Nephron (organoid): ENCODE data around the gene PML.

Experiments used
- H3K27ac Mint-ChIP-seq, 3 experiments: 2 replicates each; pipeline ENCODE4 v1.8.0; 2020; ENCODE audit warnings: mixed read lengths in 3 of 3, mild to moderate bottlenecking in 2 of 3, moderate library complexity in 1 of 3
- H3K27me3 Mint-ChIP-seq: 2 replicates; pipeline ENCODE4 v1.8.0; 2021; ENCODE audit warnings: low read depth, mild to moderate bottlenecking, moderate library complexity, mixed read lengths
- H3K36me3 Mint-ChIP-seq: 2 replicates; pipeline ENCODE4 v1.8.0; 2020; ENCODE audit warnings: low read depth, mixed read lengths
- H3K4me1 Mint-ChIP-seq: 2 replicates; pipeline ENCODE4 v1.8.0; 2020; ENCODE audit warnings: mixed read lengths
- H3K4me3 Mint-ChIP-seq, 3 experiments: 2 replicates each; pipeline ENCODE4 v1.8.0; 2020; ENCODE audit warnings: mild to moderate bottlenecking in 3 of 3, mixed read lengths in 3 of 3, moderate library complexity in 2 of 3
- H3K9me3 Mint-ChIP-seq: 2 replicates; pipeline ENCODE4 v1.8.0; 2020; ENCODE audit warnings: mixed read lengths
- TF ChIP-seq, protein P1 (sequence below), 3 experiments: fragments of 200-600 bp; sonication (generic); IDR thresholded peaks; one replicate each; pipeline ENCODE4 v1.5.0; 2021; ENCODE audit warnings: antibody characterized with exemption in 3 of 3; ENCODE audit not compliant: unreplicated experiment in 3 of 3

The PML gene, protein sequence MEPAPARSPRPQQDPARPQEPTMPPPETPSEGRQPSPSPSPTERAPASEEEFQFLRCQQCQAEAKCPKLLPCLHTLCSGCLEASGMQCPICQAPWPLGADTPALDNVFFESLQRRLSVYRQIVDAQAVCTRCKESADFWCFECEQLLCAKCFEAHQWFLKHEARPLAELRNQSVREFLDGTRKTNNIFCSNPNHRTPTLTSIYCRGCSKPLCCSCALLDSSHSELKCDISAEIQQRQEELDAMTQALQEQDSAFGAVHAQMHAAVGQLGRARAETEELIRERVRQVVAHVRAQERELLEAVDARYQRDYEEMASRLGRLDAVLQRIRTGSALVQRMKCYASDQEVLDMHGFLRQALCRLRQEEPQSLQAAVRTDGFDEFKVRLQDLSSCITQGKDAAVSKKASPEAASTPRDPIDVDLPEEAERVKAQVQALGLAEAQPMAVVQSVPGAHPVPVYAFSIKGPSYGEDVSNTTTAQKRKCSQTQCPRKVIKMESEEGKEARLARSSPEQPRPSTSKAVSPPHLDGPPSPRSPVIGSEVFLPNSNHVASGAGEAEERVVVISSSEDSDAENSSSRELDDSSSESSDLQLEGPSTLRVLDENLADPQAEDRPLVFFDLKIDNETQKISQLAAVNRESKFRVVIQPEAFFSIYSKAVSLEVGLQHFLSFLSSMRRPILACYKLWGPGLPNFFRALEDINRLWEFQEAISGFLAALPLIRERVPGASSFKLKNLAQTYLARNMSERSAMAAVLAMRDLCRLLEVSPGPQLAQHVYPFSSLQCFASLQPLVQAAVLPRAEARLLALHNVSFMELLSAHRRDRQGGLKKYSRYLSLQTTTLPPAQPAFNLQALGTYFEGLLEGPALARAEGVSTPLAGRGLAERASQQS

DNA sequence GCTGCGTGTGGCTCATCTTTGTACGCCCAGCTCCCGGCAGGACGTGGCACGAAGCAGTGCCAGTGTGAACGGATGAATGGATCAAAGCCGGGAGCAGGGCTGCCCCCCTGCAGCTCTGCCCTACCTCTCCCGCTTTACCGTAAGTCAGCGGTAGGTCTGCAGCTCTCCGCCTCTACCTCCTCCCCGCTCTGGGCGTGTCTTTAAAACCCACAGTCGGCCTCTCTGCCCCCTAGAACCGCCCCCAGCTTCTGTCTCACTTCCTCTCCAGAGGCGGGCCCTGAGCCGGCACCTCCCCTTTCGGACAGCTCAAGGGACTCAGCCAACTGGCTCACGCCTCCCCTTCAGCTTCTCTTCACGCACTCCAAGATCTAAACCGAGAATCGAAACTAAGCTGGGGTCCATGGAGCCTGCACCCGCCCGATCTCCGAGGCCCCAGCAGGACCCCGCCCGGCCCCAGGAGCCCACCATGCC lies at the start of gene PML:
Gene PML (plus strand): TSS at position 304 of the 471 bp plus-strand sequence. CDS start 97 bp downstream, at position 401.
- Mint-ChIP-seq H3K27ac (peak within 1 kb of the TSS; percentile 81 to 96 (median 94)), H3K4me1 (peaks cover 48% of the 10 kb centered on the region), H3K4me3 (peak within 1 kb of the TSS; percentile 91 to 97 (median 92)), H3K27me3 (no peaks in the 10 kb centered on the region), H3K9me3 (no peaks in the 10 kb centered on the region), H3K36me3 (peaks cover 5% of the 10 kb centered on the region)
- TF ChIP-seq, protein P1, sequence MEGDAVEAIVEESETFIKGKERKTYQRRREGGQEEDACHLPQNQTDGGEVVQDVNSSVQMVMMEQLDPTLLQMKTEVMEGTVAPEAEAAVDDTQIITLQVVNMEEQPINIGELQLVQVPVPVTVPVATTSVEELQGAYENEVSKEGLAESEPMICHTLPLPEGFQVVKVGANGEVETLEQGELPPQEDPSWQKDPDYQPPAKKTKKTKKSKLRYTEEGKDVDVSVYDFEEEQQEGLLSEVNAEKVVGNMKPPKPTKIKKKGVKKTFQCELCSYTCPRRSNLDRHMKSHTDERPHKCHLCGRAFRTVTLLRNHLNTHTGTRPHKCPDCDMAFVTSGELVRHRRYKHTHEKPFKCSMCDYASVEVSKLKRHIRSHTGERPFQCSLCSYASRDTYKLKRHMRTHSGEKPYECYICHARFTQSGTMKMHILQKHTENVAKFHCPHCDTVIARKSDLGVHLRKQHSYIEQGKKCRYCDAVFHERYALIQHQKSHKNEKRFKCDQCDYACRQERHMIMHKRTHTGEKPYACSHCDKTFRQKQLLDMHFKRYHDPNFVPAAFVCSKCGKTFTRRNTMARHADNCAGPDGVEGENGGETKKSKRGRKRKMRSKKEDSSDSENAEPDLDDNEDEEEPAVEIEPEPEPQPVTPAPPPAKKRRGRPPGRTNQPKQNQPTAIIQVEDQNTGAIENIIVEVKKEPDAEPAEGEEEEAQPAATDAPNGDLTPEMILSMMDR (IDR thresholded peaks at IDR 0.05; ENCODE audit: unreplicated experiment in 3 of 3) = no peak

DNA sequence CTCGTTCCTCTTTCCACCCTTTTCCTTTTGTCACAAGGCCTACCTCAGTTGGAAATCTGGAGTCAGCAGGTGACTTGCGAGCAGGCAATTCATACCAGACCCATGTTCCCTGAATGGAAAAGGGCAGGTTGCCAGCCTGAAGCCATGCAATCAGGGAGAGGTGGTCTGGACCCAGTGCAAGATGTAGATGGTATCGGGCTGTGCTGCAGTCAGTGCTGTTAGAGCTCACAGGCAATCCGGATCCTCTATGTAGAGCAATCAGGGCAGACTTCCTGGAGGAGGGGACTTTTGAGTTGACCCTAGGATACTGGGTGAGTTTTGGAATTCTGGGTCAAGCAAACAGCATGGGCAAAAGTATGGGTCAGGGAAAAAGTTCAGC lies 49.4 kb upstream of the PML start:
- TF ChIP-seq, protein P1 (IDR thresholded peaks at IDR 0.05; ENCODE audit: unreplicated experiment in 3 of 3) = no peak
- no peaks in the 10 kb centered on the region for H3K9me3 Mint-ChIP-seq

DNA sequence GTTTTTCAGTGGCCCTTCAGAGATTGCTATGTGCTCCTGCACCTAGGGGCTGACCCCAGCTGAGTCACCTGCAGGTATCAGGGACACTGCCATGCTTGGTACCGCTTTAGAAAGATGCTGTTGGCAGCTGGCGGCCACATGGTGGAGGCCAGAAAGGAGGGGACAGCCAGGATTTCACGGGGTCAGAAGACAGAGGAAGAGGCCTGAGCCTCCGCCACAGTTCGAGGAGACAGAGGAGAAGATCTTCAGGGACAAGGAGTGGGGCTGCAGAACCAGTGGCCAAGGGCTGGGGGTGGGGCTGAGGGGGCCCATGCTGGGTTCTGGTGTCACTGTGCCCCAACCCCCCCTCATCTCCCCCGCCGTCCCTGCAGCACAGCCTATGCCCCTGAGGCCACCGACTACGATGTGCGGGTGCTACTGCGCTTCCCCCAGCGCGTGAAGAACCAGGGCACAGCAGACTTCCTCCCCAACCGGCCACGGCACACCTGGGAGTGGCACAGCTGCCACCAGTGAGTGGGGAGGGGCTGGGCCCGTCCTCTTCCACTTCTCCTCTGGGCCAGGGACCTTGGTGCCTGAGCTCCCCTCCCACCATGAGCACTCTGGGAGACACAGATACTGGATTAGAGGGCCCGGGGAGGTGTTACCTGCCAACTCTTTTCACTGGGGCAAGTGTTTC lies 48.3 kb upstream of the PML start:
- TF ChIP-seq, protein P1 (IDR thresholded peaks at IDR 0.05; ENCODE audit: unreplicated experiment in 3 of 3) = no peak
- H3K27me3 Mint-ChIP-seq = peaks cover 3% of the 10 kb centered on the region
- peaks cover 51% of the 10 kb centered on the region for H3K4me1 Mint-ChIP-seq
- no peaks in the 10 kb centered on the region for H3K9me3 Mint-ChIP-seq
- H3K36me3 Mint-ChIP-seq = peaks cover 24% of the 10 kb centered on the region
- H3K27ac Mint-ChIP-seq = peak overlapping the region in 2 of 3 experiments; percentile 55 to 68
- H3K4me3 Mint-ChIP-seq = no peak overlapping the region

More for the DNA sequence above, 49.4 kb upstream of the PML start:
- H3K27ac Mint-ChIP-seq = peak overlapping the region; percentile 67 to 96 (median 92)
- H3K36me3 Mint-ChIP-seq = peaks cover 22% of the 10 kb centered on the region
- H3K4me1 Mint-ChIP-seq = peaks cover 49% of the 10 kb centered on the region
- no peak overlapping the region for H3K4me3 Mint-ChIP-seq
- peaks cover 3% of the 10 kb centered on the region for H3K27me3 Mint-ChIP-seq

DNA sequence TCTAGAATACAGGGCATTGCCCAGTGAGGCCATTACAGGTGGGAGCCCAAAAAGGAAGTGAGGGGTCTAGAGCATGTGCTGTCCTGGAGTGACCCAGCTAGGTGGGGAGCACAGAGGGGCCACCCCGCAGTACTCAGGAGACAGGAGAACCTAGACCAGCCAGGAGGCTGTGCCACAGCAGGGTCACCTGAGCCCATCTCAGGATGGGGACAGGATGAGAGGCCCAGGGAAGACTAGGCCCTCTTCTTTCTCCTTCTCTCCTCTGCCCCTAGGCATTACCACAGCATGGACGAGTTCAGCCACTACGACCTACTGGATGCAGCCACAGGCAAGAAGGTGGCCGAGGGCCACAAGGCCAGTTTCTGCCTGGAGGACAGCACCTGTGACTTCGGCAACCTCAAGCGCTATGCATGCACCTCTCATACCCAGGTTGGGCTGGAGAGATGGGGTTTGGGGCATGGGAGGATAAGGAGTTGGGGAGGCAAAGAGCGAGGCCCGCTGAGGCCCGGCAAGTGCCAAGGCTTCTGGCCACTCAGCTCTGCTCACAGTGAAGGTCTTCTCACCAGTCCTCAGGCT lies 47.6 kb upstream of the PML start:
- TF ChIP-seq, protein P1 (IDR thresholded peaks at IDR 0.05; ENCODE audit: unreplicated experiment in 3 of 3) = no peak
- H3K27me3 Mint-ChIP-seq = peaks cover 3% of the 10 kb centered on the region
- peak overlapping the region in 2 of 3 experiments; percentile 20 to 55 for H3K27ac Mint-ChIP-seq
- H3K9me3 Mint-ChIP-seq = no peaks in the 10 kb centered on the region
- no peak overlapping the region for H3K4me3 Mint-ChIP-seq
- peaks cover 49% of the 10 kb centered on the region for H3K4me1 Mint-ChIP-seq
- peaks cover 26% of the 10 kb centered on the region for H3K36me3 Mint-ChIP-seq

DNA sequence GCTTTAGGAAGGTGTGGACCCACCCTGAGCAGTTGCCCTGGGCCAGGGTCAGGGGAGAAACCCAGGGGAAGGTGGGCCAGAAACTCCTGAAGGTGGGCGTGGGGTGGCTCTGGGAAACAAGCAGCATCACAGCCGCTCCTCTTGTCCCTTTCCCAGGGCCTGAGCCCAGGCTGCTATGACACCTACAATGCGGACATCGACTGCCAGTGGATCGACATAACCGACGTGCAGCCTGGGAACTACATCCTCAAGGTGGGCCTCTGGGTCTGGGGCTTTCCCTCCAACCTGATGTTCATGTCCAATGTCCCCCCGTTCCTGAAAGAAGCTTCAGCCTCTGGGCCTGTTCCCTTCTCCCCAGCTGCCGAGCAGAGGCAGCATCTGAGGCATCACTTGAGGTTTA lies 46.9 kb upstream of the PML start:
- peaks cover 50% of the 10 kb centered on the region for H3K4me1 Mint-ChIP-seq
- H3K27ac Mint-ChIP-seq = peak overlapping the region in 2 of 3 experiments; percentile 28 to 31
- no peak overlapping the region for H3K4me3 Mint-ChIP-seq
- H3K9me3 Mint-ChIP-seq = no peaks in the 10 kb centered on the region
- TF ChIP-seq, protein P1 (IDR thresholded peaks at IDR 0.05; ENCODE audit: unreplicated experiment in 3 of 3) = no peak
- H3K27me3 Mint-ChIP-seq = peaks cover 3% of the 10 kb centered on the region
- peaks cover 26% of the 10 kb centered on the region for H3K36me3 Mint-ChIP-seq
